Measurements from ENCODE around the gene NPAS4. TPM values are rescaled to one million over a fixed set of nuclear protein-coding genes. Genes with fewer than 3 reads are reported as not detected.
A peak's percentile ranks its signal among the peaks of the same experiment; 100 is the strongest.
"Not testable (repeated sequence)": the region's sequence is repeated elsewhere in the genome, so short reads cannot be mapped to it uniquely, and the experiment has no call there.

The NPAS4 gene
- total RNA-seq, 1 donor from 2014 or later: not detected

GRCh38 chr11:66443602-66444001, 22.8 kb downstream of the NPAS4 start:
- DNase-seq (ENCODE audit: low spot score): no peak
- intact Hi-C loops (cut with DNase I): no loop called here

- no peak for DNase-seq (ENCODE audit: low spot score)
- intact Hi-C loops (cut with DNase I): no loop called here
Measured at GRCh38 chr11:66447012-66447411, 26.2 kb downstream of the NPAS4 start.

- intact Hi-C loops (cut with DNase I): no loop called here
- no peak for DNase-seq (ENCODE audit: low spot score)
Measured at GRCh38 chr11:66448523-66448922, 27.7 kb downstream of the NPAS4 start.

DNA sequence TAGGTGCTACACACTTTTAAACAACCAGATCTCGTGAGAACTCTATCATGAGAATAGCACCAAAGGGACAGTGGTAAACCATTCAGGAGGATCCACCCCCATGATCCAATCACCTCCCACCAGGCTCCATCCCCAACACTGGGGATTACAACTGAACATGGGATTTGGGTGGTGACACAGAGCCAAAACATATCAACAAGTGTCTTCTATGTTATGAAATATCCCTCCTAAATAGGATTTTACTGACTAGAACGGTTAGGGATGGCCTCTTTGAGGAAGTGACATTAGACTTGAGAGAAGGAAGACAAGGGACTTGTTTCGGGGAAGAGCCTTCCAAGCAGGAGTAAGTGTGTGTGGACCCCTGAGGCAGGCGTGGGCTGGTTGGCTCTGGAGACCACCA, 29.7 kb downstream of the NPAS4 start:
- intact Hi-C loops (cut with DNase I): no loop called here
- no peak for DNase-seq (ENCODE audit: low spot score)

DNA sequence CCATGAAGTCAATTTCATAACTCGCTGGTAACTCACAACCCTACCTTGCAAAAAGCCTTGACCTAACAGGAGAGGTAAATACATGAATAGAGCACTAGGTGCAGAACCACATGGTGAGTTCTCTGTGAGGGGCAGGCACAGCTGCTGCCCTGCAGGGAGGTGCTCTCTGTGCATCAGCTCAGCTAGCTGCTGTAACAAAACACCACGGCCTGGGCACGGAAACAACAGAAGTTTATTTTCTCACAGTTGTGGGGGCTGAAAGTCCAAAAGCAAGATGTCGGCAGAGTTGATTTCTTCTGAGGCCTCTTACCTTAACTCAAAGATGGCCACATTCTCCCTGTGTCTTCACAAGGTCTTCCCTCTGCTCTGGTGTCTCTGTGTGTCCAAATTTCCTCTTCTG, 30.8 kb downstream of the NPAS4 start:
- DNase-seq (ENCODE audit: low spot score): no peak
- intact Hi-C loops (cut with DNase I): no loop called here

GRCh38 chr11:66454247-66454646, 33.4 kb downstream of the NPAS4 start:
- intact Hi-C loops (cut with DNase I): no loop called here
- no peak for DNase-seq (ENCODE audit: low spot score)

DNA sequence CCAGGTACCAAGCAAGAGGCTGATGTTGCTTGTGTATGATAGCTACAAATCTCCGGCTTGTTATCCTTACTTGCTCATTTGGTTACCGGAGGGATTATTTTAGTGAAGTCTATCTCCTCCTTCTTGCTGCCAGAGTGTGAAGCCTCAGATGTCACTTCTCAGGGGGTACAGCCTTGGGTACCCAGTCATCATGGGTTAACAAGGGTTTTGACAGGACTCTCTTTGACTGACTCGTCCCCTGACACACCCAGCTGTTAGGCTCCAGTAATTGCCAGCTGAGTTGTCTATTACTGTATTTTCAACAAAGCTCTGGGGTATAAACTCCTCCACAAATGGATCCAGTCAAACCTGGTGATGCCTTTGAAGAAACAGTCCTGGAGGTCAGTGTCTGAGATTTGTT, 34.0 kb downstream of the NPAS4 start:
- intact Hi-C loops (cut with DNase I): no loop called here

GRCh38 chr11:66457826-66458225, 37.0 kb downstream of the NPAS4 start:
- intact Hi-C loops (cut with DNase I): no loop called here
- DNase-seq (ENCODE audit: low spot score): no peak

More for the DNA sequence above, 34.0 kb downstream of the NPAS4 start:
- no peak for DNase-seq (ENCODE audit: low spot score)

DNA sequence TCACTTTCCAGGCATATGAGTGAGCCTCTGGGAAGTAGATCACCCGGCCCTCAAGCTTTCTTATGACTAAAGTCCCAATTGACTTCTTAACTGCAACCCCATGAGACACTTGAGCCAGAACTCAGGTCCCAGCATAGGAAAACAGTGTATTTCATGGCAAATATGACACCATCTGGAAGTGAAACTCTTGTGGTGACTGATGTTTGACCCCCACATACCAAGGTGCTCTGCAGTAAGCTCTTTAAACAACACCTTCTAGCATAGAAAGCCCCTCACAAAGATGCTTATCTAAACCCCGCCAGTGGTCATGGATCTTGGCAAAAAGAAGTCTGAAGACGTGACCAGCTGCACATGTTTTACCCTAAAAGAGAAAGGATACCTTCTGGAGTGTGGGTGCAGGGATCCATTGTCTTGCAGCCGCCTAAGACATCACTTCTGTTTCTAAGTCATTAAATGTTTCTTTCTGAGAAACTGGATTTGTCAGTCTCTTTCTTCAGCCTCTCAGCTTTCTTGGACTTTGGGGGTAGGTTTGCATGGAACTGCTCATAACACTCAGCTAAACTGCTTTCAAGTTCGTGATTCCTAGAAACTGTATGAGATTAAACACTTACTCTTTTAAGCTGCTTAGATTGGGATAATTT, 38.4 kb downstream of the NPAS4 start:
- intact Hi-C loops (cut with DNase I): no loop called here
- no peak for DNase-seq (ENCODE audit: low spot score)

DNA sequence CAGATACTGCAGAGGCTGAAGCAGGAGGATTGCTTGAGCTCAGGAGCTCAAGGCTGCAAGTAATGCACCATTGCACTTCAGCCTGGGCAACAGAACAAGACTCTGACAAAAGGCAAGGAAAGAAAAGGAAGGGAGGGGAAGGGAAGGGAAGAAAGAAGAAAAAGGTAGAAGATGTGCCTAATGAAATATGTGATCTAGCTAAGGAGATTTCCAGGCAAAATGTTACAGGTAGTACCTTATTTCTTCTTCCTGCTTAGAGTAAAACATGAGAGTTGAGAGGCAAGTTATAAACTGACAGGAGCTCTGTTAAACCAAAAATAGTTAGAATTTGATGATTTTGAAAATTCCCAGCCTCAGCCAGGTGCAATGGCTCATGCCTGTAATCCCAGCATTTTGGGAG, 41.2 kb downstream of the NPAS4 start:
- intact Hi-C loops (cut with DNase I): no loop called here
- no peak for DNase-seq (ENCODE audit: low spot score)

GRCh38 chr11:66462911-66463310, 42.1 kb downstream of the NPAS4 start:
- DNase-seq (ENCODE audit: low spot score): no peak
- intact Hi-C loops (cut with DNase I): no loop called here

GRCh38 chr11:66464116-66464515, 43.3 kb downstream of the NPAS4 start:
- intact Hi-C loops (cut with DNase I); DNase-seq (ENCODE audit: low spot score): not testable (repeated sequence)

- intact Hi-C loops (cut with DNase I): no loop called here
Measured at GRCh38 chr11:66464916-66465315, 44.1 kb downstream of the NPAS4 start.

GRCh38 chr11:66465373-66466224, 44.8 kb downstream of the NPAS4 start:
- intact Hi-C loops (cut with DNase I): no loop called here

More at GRCh38 chr11:66464916-66465315, 44.1 kb downstream of the NPAS4 start:
- DNase-seq (ENCODE audit: low spot score): no peak

DNA sequence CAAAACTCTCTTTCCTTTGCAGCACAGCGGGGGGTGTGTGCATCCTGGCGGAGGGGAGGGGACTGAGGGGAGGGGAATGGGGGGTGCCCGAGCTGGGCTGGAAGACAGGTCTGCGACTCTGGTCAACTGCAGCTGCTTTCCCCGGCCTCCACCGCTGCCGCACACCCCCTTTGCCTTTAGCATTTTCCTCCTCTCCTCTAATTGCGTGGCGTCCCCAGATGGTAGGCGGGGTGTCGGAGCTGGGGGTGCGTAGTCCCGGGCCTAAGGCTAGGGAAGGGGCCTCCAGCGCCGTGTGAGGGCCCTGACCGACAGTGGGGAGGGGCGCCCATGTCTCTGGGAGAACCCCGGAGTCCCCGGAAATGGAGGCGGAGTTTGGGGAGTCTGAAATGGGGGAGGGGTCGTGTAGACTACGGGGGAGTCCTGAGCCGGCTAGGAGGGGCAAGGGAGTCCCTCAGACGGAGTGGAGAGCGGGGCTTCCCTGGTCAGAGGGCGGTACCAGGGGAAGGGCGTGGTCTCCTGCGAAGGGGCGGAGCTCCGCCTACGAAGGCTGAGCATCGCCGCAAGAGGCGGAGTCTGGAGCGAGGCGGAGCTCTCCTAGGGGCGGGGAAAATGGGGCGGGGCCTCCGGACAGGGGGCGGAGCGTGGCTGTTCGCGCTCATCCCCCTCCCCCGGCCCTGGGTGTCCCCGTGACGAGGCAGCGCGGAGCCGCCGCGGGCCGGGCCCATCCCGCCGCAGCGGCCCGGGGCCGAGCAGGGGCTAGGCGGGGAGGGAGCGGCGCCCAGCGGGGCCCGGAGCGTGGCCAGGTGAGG, 45.6 kb downstream of the NPAS4 start, which contains the start of gene PELI3:
Gene PELI3, plus strand, starts transcription at position 681 of the 809 bp plus-strand sequence. CDS start 1,224 bp downstream, outside the sequence.
- peak; percentile 98 for DNase-seq (ENCODE audit: low spot score)
- intact Hi-C loops (cut with DNase I): no loop called here

More at GRCh38 chr11:66465373-66466224, 44.8 kb downstream of the NPAS4 start:
- no peak for DNase-seq (ENCODE audit: low spot score)

GRCh38 chr11:66467034-66467659, 46.3 kb downstream of the NPAS4 start:
- intact Hi-C loops (cut with DNase I): no loop called here
- no peak for DNase-seq (ENCODE audit: low spot score)

GRCh38 chr11:66467756-66468155, 46.9 kb downstream of the NPAS4 start:
- DNase-seq (ENCODE audit: low spot score): no peak
- intact Hi-C loops (cut with DNase I): no loop called here

- DNase-seq (ENCODE audit: low spot score): no peak
- intact Hi-C loops (cut with DNase I): no loop called here
Measured at GRCh38 chr11:66468691-66469090, 47.9 kb downstream of the NPAS4 start.

DNA sequence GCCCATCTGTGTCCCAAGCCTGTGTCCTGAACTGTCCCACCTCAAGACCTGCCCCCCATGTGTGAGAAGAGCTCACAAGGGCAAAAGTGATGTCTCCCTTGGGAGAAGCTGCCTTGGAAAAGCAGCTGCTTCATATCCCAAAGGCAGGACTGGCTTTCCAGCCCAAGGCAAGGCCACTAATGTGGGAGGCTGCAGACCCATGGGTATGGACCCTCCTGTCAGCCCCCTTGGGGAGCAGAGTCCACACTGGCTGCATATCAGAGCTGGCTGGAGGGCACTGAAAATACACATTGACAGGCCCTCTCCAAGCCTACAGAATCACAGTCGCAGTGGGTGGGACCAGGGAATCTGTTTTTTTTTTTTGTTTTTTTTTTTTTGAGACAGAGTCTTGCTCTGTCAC, 48.6 kb downstream of the NPAS4 start:
- intact Hi-C loops (cut with DNase I): no loop called here
- DNase-seq (ENCODE audit: low spot score): no peak

DNA sequence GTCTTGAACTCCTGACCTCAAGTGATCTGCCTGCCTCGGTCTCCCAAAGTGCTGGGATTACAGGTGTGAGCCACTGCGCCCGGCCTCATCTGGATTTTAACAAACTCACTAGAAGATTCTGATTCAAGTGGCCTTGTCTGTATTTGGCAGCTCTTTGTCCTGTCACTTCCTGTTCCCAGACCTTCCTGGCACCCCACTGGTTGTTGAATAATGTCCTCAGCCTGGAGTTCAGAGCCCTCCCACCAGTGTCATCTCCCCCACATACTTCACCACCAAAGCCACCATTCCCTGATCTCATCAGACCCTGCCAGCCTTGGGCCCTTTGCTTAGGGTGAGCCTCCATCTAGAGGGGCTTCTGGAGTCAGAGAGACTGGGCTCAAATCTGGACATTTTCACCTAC, 49.2 kb downstream of the NPAS4 start:
- intact Hi-C loops (cut with DNase I): no loop called here
- DNase-seq (ENCODE audit: low spot score): no peak
